GM18909 (cell line): Measurements from ENCODE around the gene GBX2.

Experiments used
- ATAC-seq: cut with Tn5 transposase; IDR thresholded peaks from one replicate; pipeline ENCODE4 v1.9.1; 2021; ENCODE audit warnings: mild to moderate bottlenecking; ENCODE audit not compliant: unreplicated experiment, poor library complexity

The GBX2 gene

DNA sequence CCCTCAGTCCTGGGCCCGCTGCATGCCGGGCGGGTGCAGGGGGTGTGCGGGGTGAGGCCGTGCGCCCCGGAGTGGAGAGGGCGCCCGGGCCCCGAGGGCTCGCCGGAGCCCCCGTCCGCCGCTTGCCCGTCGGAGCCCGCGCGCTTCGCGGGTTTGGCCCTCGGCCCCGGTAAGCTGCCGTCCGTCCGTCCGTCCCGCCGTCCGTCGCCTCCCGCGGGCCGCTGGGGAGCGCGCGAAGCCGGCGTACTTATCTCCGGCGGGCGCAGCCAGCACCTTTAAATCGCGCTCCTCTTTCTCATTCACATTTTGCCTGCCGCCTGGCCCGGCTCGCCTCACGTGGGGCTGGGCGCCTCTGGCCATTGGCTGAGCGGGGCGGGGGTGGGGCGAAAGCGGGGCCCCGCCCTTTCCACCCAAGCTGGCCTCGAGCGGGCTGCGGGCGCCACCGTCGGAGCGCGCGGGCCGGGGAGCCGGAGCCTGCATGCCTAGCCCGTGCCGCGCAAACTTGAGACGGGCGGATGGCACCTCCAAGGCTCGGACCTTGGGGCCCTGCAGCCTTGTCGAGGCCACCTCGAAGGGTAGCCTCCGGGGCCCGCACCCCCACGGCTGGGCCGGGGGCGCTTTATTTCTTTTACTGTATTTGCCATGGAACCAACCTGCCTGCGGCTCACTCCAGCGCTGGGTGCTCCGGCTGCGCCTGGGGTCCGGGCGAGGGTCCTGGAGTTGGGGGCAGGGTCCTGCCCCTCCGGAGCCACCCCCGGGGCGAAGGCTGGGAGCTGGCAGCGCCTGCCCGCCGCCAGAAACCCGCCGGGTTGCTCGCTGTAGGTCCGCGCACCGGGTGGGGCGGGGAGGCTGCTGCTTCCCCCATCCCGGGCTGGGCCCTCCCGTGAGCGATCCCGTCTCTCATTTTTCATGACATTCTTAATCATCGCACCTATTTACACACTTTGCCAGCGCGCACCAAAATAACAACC is at the start of gene GBX2:
TSS of gene GBX2 (minus strand) at position 277 of the 971 bp plus-strand sequence. CDS start 415 bp downstream, outside the sequence.
- ATAC-seq, result no peak

DNA sequence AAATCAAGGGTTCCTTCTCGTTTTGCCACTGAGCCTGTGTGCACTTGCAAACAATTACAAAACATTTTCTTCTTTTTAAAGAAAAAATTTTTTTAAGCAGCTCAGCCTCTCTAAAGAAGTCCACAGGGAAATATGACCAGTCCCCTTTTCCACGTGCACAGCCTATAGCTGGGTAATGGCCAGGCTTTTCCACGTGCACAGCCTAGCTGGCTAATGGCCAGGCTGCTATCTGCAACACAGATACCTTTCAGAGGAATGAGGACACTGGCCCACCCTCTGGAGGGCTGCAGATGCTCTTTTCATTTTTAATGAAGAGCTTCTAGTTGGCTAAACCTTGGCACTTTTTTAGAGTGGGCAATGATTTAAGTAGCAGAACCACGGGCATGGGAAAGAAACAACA is 49.7 kb upstream of the GBX2 start:
- no peak for ATAC-seq

DNA sequence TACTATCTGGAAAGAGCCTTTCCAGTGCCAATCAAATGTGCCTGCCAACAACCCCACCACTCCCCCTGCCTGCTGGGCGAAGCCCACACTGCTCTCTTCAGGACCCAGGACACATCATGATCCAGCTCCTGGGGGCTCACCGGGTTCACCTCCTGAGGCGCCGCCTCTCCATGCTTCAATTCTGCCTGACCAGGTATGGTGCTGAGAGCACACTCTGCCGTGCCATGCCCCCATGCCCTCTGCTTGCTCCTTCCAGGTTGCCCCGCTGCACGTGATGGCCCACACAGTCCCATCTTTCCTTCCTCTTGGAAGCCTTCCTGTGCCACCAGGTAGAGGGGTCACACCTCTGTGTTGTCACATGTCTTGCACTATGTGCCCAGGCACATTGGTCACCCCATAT is 48.5 kb upstream of the GBX2 start:
- ATAC-seq, result no peak

DNA sequence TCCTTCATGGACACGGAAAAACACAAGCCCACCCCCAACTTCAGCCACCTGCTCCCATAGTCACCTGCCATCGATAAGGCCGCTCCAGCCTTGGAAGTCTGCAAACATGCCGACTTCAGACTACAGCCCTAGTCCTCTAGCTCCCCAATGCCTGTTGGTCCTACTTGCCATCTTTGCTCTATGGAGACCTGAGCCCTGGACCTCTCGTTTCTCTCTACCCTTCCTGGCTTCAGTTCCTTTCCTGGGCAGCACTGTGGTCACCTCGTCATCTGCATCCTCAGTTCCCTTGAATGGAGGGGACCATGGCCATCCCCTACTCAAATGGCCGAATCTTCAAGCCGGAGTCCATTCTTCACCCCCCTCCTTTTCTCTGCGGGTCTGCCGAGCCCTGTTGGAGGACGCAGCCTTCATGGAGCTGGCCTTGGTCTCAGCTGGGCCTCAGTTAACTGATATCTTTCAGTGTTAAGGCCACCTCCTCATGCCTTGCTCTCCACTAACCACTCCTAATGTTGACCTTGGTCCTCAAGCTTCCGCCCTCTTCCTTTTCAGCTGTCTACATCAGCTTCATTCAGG is 47.7 kb upstream of the GBX2 start:
- no peak for ATAC-seq

DNA sequence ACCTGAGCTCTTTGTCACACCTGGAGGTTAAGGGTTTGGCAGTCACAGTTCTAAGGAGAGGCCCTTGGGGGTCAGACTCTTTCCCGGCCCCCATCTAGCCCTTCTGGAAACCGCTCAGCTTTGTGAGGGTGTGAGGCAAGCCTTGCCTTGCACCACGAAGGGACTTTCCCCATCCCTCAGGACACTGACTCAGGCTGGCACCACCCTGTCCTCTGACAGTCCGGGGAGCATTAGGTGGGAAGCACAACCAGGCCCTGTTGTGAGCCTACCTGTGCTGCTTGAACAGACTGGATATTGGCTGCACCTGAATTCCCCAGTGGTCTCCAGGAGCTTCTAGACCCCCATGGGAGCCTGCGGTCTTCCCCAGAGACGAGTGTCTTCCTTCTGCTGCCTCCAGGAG is 47.0 kb upstream of the GBX2 start:
- no peak for ATAC-seq

DNA sequence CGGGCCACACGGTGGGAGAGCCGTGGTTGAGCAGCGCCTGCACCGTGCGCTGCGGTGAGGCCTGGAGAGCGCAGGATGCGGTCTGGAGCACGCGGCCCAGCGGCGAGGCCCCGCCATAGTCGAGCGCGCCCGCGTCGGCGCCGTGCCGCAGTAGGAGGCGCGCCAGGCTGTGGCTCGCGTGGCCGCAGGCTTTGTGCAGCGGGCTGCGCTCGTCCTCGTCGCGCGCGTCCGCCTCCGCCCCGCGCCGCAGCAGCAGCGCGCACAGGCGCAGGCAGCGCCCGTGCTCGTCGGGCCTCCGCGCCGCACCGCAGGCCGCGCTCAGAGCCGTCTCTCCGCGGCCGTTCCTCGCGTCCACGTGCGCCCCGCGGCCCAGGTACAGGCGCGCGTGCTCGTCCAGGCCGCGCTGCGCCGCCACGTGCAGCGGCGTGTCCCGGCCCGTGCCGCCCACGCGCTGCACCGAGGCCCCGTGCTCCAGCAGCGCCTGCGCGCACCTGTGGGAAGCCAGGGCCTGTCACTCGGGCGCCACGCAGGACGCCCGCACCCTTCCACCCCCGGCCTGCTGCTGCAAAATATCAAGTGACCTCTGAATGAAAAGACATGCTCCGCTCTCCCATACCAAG is 46.3 kb upstream of the GBX2 start:
- ATAC-seq, result no peak

DNA sequence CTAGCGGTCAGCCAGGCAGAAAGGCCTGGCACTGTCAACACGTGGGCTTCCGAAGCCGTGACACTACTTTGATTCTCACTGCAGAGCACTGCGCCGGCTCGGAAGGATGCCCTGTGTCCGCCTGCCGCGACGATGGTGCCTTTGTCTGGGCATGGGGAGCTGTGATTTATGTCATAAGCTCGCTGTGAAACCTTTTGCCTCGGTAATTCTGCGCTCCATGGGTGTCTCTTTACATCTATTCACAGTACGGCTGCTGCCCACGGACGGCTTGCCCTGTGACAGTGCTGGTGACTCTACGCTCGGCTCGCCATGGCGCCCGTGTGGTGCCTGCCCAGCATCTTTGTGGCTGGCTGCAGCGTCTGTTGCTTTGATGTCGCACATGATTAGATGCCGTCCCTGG is 43.1 kb upstream of the GBX2 start:
- no peak for ATAC-seq

DNA sequence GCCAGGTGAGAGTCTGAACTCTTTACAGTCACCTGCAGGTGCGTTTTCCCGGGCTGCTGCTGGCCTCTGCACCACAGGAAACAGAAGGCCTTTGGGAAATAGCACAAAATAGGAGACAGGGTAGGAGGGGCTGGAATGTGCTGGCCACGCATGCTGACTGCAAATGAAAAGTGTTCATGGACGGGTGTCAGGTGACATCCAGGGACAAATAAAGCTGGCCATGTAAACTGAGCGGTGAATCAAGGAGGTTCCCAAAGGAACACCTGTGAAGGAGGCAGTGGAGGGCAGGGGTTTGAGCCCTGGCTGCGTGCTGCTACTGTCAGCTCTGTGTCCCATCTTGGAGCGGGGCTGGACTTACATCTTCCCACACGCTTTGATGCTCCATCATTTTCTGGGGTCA is 42.4 kb upstream of the GBX2 start:
- no peak for ATAC-seq

DNA sequence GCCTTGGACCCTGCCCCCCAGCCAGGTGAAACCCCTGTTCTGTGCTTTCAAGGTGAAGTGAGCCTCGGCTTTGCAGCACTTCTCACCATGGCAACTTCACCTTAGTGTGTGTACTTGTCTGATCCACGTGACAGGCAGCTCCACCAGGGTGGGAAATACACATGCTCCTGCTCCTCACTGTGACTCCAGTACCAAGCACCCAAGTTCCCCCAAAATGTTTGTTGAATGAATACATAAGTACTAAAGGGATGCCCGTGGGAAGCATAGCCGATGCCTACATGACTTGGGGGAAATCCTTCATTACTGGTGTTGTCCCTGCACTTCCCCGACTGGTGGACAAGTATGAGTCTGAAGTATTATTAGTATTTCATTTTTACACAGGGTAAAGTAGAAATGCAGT is 41.8 kb upstream of the GBX2 start:
- ATAC-seq, result no peak

DNA sequence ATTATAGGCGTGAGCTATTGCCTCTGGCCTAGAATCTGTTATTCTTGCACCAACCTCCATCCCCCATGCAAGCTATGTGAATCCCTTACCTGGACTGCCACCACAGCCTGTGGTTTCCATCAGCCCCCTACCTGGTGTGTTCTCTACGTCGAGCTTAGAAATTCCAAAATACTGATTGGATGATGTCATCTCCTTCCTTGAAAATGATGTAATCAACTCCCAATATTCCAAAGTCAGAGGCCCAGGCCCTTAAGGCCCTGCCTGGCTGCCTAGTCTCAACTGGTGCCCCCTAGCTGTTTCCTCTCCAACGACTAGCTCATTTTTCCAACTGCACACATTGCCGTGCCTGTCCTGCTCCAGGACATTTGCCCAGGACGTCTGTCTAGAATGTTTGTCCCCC is 41.3 kb upstream of the GBX2 start:
- ATAC-seq, result no peak

DNA sequence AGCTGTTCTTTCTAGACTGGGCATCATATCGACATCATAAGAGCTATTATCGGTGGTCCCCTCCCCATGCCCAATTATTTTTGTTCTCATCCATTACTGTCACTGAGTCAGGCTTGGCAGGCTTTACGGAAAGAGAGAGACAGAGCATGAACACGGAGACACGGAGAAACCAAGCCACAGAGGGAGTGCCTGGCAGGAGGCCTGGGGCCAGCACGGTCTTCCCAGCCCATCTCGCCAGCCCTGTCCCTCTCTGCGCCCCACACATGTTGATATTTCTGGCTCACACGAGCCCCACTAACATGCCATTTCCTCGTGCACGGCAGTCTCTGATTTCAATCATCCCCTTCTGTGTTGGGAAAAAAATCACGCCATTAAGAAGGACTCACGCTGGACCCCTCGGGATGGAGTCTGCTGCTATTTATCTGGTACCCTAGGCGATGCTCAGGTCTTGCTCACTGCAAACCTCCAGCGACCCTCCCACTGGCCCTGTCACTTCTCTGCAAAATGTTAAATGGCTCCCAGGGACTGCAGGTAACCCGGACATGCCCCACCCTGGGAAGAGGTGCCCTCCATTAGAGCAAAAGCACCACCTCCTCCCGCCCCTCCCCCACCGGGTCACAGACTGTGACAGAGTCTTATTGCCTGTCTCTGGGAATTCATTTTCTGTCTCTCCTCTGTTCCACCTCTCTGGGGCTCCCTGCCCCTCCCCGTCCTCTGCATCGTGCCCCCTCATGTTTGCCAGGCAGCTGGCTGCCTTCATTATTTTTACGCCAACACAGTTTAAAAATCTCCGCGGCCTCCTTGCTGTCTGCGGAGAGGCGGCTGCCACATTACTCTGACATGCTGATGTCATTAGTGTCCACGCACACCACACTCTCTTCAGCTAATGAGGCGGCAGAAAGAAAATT is 40.1 kb upstream of the GBX2 start:
- no peak for ATAC-seq

DNA sequence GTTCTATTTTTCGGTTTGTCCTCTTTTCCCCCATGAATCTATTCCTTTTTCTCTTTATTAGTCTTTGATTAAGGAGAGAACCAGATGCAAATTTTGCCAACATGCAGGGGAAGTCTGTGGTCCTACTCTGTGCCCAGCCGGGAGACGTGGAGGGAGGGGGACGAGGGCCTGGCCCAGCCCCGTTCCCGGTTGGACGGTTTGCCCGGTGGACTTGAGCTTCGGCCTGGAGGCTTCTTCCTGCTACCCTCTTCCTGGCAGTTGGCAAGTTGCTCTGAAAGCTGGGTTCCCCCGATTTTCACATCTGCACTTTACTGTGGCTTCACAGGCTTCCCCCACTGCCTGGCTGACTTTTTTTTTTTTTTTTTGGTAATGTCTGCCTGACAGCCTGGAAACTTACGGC is 39.3 kb upstream of the GBX2 start:
- ATAC-seq, result no peak

DNA sequence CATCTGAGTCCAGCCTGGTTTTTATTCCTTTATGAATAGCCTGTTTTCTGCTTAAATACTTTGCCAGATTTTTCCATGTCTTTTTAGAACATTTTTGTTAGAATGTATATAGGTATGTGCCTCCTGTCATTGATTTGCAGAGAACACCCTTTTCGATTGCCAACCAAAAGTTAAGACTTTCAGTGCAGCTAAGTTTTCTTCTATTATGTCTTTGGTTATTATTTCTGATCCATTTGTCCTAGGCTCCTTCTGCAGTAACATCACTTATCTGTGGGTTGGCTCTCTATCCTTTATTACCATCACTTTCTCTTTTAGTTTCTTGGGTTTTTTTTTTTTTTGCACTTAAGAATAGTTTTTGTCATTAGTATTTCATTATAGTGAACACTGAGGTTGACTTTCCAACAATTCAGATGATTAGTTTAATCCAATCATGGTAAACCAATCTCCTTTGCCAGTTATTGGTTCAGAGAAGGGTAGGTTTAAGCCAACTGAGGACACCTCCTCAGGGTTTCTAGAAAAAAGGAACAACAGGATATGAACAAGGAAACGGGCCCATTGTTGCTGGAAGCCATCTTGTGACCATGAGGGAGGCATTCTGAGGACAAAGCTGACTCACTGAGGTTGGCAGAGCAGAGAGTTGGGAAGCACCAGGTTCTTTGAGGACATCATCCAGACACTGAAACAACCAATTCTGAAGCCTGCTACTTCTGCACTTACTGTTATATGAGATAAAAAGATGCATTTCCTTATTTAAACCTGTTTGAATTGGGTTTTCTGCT is 37.9 kb upstream of the GBX2 start:
- ATAC-seq, result no peak

DNA sequence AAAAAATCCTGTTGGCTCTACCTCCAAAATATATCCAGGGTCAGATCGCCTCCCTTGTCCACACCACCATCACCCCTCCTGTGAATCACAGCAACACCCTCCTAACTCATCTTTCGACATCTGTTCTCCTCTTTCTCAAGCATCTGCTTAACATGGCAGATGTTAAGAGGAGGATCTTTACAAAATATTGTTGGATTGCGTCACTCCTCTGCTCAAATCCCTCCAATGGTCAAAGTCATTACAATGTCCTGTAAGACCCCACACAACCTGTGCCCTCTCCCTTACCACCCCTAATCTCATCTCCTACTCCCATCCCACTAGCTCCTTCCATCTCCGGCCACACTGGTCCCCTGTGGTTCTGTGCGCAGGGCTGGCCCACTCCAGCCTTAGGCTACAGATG is 36.8 kb upstream of the GBX2 start:
- no peak for ATAC-seq

DNA sequence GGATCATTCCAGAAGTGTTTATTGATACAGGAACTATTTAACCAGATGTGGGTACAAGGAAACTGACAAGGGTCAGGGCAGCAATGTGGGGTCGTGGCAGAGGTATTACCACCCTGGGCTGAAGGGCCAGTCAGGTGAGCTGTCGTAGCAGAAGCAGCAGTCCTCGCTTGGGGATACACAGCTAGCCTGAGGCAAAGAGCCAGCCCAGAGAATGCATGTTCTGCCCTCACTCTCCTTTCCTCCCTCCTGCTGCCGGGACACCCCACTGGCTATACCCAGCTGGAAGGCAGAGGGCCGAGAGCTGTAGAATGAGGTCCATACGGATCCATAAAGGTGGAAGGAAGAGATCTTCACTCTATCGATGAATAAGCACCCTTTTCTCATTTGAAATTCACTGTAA is 32.2 kb upstream of the GBX2 start:
- no peak for ATAC-seq

DNA sequence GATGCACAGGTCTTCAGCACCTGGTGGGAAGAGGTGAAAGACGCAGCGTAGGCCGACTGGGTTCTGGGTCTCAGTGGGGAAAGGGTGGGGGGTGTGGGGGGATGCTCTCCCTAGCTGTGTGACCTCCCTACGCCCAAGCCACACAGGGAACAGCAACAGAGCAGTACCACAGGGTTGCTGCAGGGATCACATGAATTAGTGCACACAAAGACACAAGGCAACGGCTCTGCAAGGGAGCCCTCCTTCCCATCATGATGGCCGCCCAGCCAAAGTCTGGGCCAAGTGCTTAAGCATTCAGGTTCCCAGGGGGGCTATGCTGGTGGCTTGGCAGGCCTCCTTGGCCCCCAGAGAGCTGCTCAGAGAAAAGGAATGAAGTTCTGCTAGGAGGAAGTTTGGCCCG is 28.2 kb upstream of the GBX2 start:
- ATAC-seq, result no peak

DNA sequence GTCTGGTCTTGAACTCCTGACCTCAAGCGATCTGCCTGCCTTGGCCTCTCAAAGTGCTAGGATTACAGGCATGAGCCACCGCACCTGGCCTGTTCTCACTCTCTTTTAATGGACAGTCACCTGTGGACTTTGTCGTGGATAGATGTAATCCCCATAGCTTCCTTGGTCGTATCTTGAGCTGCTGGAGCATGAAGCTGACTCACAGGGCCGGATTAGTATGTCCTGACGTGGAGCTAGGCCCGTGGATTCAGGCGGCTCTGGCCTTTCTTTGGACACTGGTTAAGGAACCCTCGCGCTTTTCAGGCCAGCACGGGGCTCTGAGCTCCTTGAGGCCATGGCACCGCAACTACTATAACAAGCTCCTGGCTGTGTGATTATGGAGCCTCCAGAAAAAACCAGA is 27.5 kb upstream of the GBX2 start:
- ATAC-seq, result no peak

DNA sequence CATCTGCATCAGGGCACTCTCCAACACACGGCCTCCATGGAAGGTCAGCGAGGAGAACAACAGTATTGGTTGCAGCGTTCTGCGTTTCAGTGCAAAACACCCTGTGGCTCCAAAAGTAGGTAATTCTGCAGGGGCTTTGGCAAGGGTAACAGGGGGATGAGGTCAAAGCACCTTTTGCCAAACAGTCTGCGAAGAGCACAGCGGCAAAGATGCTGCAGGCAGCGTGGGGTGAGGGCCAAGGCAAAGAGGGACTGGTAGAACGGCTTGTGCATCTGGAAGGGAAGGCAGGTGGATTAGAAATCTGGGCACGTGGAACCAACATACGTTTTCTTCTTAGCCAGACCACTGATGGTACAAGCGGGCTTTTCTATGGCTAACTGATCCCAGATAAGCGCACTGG is 26.6 kb upstream of the GBX2 start:
- no peak for ATAC-seq

DNA sequence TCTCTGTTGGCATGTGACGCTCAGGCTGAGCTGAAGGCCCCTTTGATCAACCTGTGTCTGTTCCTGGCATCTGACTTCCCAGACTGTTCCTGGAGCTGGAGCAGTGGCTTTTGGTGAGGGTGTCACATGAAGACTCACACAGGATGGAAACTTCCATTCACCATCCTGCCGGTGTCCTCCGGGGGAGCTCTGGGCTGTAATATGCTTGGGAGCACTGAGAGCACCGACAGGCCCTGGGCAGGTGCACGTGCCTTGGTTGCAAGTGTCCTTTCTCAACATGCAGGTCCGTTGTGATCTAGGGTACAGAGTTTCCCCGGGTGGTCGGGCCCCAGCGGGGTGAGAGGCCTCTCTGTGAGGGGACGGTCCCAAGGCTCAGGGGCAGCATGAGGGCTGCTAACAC is 24.8 kb upstream of the GBX2 start:
- no peak for ATAC-seq

DNA sequence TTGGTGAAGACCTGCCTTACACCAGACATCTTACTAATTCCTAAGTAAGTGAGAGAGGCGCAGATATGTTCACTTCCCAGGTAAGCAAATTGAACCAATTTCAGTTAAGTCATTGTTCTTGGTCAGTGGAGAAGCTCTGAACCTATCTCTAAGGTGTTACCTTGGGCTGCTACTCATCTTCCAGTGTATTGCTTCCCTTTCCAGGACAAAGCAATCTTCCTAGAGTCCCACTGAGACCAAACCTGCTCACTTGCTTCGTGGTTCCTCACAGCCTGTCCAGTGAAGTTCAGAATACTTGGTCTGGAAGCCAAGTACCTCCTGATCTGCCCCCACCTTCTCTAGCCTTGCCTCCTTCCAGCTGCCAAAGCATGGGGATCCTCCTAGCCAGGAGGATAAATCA is 22.5 kb upstream of the GBX2 start:
- no peak for ATAC-seq
